Measurements from ENCODE around the gene MAP3K15. TPM values are rescaled to one million over a fixed set of nuclear protein-coding genes. Genes with fewer than 3 reads are reported as not detected.
A peak's percentile ranks its signal among the peaks of the same experiment; 100 is the strongest.

The MAP3K15 gene
- total RNA-seq, 6 experiments from 2014 or later, result 0.09 TPM; not detected in 5

DNA sequence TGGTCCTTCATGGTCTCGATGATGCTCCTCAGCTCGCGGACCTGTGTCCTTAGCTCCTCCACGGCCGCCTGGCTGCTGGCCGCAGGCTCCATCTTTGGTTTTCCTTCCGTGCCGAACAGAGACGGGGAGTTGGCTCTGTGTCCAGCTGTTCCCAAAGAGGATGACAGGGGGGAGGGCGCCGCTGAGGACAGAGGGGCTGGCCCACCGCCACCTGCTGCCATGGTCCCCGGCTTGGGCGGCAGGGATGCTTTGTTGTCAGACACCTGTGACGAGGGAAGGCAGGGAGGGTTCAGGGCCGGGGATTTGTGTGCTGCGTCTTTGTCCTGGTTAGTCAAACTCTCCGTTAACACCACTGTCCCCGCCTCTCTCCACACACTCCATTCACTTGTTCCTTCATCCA is 26.6 kb upstream of the MAP3K15 start:
- no peaks in the 10 kb centered on the region for H3K9me3 ChIP-seq
- no peak for TF ChIP-seq POLR2A (IDR thresholded peaks at IDR 0.05)
- TF ChIP-seq, protein P1, sequence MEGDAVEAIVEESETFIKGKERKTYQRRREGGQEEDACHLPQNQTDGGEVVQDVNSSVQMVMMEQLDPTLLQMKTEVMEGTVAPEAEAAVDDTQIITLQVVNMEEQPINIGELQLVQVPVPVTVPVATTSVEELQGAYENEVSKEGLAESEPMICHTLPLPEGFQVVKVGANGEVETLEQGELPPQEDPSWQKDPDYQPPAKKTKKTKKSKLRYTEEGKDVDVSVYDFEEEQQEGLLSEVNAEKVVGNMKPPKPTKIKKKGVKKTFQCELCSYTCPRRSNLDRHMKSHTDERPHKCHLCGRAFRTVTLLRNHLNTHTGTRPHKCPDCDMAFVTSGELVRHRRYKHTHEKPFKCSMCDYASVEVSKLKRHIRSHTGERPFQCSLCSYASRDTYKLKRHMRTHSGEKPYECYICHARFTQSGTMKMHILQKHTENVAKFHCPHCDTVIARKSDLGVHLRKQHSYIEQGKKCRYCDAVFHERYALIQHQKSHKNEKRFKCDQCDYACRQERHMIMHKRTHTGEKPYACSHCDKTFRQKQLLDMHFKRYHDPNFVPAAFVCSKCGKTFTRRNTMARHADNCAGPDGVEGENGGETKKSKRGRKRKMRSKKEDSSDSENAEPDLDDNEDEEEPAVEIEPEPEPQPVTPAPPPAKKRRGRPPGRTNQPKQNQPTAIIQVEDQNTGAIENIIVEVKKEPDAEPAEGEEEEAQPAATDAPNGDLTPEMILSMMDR (IDR thresholded peaks at IDR 0.05), result no peak
- H3K27ac ChIP-seq, result no peak overlapping the region
- intact Hi-C loops (cut with DNase I), result no loop called here
- H3K36me3 ChIP-seq, result no peaks in the 10 kb centered on the region
- peaks cover 0 to 7% of the 10 kb centered on the region in 2 donors for H3K27me3 ChIP-seq
- no peak for DNase-seq
- no peak for ATAC-seq
- H3K4me1 ChIP-seq, result no peaks in the 10 kb centered on the region
- H3K4me3 ChIP-seq, result no peak overlapping the region
- WGBS (ENCODE audit: insufficient coverage, low coverage, low lambda C conversion rate, missing lambda C conversion rate), result 69% methylated on average over 3 of the region's 19 CpGs

DNA sequence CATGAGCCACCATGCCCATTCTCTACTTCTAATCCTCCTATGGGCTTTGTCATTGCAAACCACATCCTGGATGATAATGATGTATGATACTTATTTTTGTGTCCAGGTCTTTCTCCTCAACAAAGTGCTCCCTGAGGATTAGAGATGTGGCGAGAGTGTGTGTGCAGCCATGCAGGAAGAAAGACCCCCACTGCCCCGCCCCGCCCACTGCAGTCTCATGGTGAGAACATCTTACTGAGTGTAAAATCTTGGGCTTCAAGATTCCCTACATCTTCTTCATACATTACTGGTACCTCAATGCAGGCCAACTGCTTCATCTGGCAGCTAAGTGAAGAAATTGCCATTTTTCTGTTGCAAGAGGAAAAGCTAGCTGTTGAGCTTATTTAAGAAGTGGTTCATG is 25.9 kb upstream of the MAP3K15 start:
- Histone ChIP-seq H3K4me1 (no peaks in the 10 kb centered on the region), H3K4me3 (no peak overlapping the region), H3K27ac (no peak overlapping the region), H3K27me3 (peaks cover 0 to 7% of the 10 kb centered on the region in 2 donors), H3K9me3 (no peaks in the 10 kb centered on the region), H3K36me3 (no peaks in the 10 kb centered on the region)
- DNase-seq, result no peak
- intact Hi-C loops (cut with DNase I), result no loop called here
- no peak for TF ChIP-seq POLR2A (IDR thresholded peaks at IDR 0.05)
- TF ChIP-seq, protein P1 (IDR thresholded peaks at IDR 0.05), result no peak
- ATAC-seq, result no peak
- no CpG with 5 or more reads among the region's 3 CpGs for WGBS (ENCODE audit: insufficient coverage, low coverage, low lambda C conversion rate, missing lambda C conversion rate)

DNA sequence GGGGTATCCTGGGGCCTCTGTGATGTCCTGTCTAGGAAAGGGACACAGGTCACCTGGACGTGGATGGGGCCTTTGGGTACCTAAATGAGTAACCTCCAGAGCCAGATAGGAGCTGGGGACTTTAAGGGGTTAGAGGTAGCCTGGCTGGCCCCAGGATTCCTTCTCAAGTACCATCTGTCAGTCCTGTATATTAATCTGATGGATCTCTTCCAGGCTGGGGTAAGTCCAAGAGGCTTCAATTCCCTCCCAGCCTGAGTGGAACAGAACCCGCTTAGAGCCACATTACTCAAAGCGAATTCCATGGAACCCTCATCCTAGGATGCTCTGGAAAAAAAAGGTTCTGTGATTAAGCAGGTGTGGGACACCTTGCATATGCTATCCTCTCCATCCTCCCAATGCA is 24.8 kb upstream of the MAP3K15 start:
- TF ChIP-seq, protein P1 (IDR thresholded peaks at IDR 0.05), result no peak
- TF ChIP-seq POLR2A (IDR thresholded peaks at IDR 0.05), result no peak
- Histone ChIP-seq H3K27me3 (peaks cover 0 to 3% of the 10 kb centered on the region in 2 donors), H3K4me3 (no peak overlapping the region), H3K27ac (no peak overlapping the region), H3K4me1 (no peaks in the 10 kb centered on the region), H3K36me3 (no peaks in the 10 kb centered on the region), H3K9me3 (no peaks in the 10 kb centered on the region)
- no peak for ATAC-seq
- intact Hi-C loops (cut with DNase I), result no loop called here
- DNase-seq, result no peak
- WGBS (ENCODE audit: insufficient coverage, low coverage, low lambda C conversion rate, missing lambda C conversion rate), result 80% methylated on average over 1 of the region's 3 CpGs

DNA sequence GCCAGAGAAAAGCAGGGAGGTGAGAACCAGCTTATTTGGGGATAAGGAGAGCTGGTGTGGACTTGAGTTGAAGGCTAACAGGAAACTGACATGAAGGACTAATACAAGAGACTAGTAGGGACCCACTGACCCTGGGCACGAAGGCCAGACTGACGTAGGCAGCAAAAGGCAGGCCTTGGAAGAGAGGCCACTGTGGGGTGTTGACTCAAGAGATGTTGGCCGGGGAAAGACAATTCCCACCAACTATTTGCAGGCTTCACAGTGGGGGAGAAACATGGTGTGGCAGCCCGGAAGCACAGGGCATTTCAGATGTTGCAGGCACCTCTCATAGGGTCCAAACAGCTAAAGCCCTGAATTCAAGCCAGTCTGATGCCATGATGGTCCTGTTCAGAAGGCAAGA is 24.4 kb upstream of the MAP3K15 start:
- Histone ChIP-seq H3K27ac (no peak overlapping the region), H3K27me3 (no peaks in the 10 kb centered on the region), H3K4me1 (no peaks in the 10 kb centered on the region), H3K36me3 (no peaks in the 10 kb centered on the region), H3K9me3 (no peaks in the 10 kb centered on the region), H3K4me3 (no peak overlapping the region)
- DNase-seq (no peak), ATAC-seq (no peak)
- 46% methylated on average over 2 of the region's 4 CpGs for WGBS (ENCODE audit: insufficient coverage, low coverage, low lambda C conversion rate, missing lambda C conversion rate)
- TF ChIP-seq, protein P1 (IDR thresholded peaks at IDR 0.05), result no peak
- no peak for TF ChIP-seq POLR2A (IDR thresholded peaks at IDR 0.05)
- intact Hi-C loops (cut with DNase I), result loop anchor here in 1 of 2 donors (10.0 kb wide), 1 partner anchor 165 kb away; no protein-coding TSS in a partner anchor

DNA sequence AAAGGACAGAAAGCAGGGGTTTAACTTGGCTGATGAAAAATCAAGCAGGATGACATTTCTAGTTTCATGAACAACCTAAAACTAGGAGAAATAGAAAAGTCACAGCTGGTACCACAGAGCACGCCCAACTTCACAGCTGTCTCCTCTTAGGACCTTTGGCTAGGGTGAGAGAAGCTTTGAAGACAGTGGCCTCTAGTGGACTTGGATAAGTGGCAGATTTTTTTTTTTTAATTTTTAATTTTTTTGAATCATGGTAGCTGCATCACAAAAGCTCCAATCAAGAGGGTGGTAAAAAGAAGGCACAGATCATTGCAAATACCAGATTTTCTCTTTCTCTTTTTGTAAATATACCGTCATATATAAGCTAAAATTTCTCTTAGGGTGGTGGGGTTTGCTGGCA is 20.2 kb upstream of the MAP3K15 start:
- intact Hi-C loops (cut with DNase I), result loop anchor here in 1 of 2 donors (10.0 kb wide), 1 partner anchor 161 kb away; no protein-coding TSS in a partner anchor

More for the DNA sequence above, 20.2 kb upstream of the MAP3K15 start:
- DNase-seq, result no peak
- H3K27ac ChIP-seq, result no peak overlapping the region
- H3K9me3 ChIP-seq, result no peaks in the 10 kb centered on the region
- 36% methylated on average over 2 of the region's 2 CpGs for WGBS (ENCODE audit: insufficient coverage, low coverage, low lambda C conversion rate, missing lambda C conversion rate)
- TF ChIP-seq, protein P1 (IDR thresholded peaks at IDR 0.05), result peak; percentile 11 to 36 (median 32)
- TF ChIP-seq POLR2A (IDR thresholded peaks at IDR 0.05), result no peak
- no peaks in the 10 kb centered on the region for H3K27me3 ChIP-seq
- H3K36me3 ChIP-seq, result no peaks in the 10 kb centered on the region
- no peaks in the 10 kb centered on the region for H3K4me1 ChIP-seq
- ATAC-seq, result peak in 1 of 4 donors; percentile 30
- H3K4me3 ChIP-seq, result no peak overlapping the region
